Calu3 (cell line): ENCODE data around the gene MLX. TPM values are rescaled to one million over a fixed set of nuclear protein-coding genes. Genes with fewer than 3 reads are reported as not detected.
"Not testable (repeated sequence)": the region's sequence is repeated elsewhere in the genome, so short reads cannot be mapped to it uniquely, and the experiment has no call there.

Source experiments
- BruUV-seq: library from RNA; stranded (reverse); fragments of 400-500 nt; replicated peaks from 2 replicates; lab custom pipeline; 2021; lab: Mats Ljungman, UMichigan
- CTCF ChIA-PET: fragments of 300-600 bp; sonication (Branson Sonifier 250); formaldehyde crosslinking; loops from one replicate; lab custom pipeline; 2022; ENCODE audit warnings: antibody characterized with exemption; lab: Charles Lee
- DNase-seq: peaks from one replicate; pipeline ENCODE4 v3.0.0; 2022
- H3K27ac Mint-ChIP-seq: one replicate; pipeline ENCODE4 v1.8.0; 2022; ENCODE audit warnings: mixed read lengths; ENCODE audit not compliant: unreplicated experiment
- H3K27me3 Mint-ChIP-seq: one replicate; pipeline ENCODE4 v1.8.0; 2022; ENCODE audit warnings: mixed read lengths; ENCODE audit not compliant: unreplicated experiment
- H3K36me3 Mint-ChIP-seq: one replicate; pipeline ENCODE4 v1.8.0; 2022; ENCODE audit warnings: mild to moderate bottlenecking, moderate library complexity, mixed read lengths; ENCODE audit not compliant: insufficient read depth, unreplicated experiment
- H3K4me1 Mint-ChIP-seq: one replicate; pipeline ENCODE4 v1.8.0; 2022; ENCODE audit warnings: mild to moderate bottlenecking, low read depth, mixed read lengths; ENCODE audit not compliant: unreplicated experiment
- H3K4me3 Mint-ChIP-seq: one replicate; pipeline ENCODE4 v1.8.0; 2022; ENCODE audit warnings: mild to moderate bottlenecking, low read depth, moderate library complexity, mixed read lengths; ENCODE audit not compliant: unreplicated experiment
- H3K9me3 Mint-ChIP-seq: one replicate; pipeline ENCODE4 v1.8.0; 2022; ENCODE audit warnings: low read depth, mixed read lengths; ENCODE audit not compliant: unreplicated experiment
- CTCF ChIP-seq: fragments of 200-600 bp; IDR thresholded peaks from one replicate; pipeline ENCODE4 v1.8.0; 2022; ENCODE audit warnings: antibody characterized with exemption; ENCODE audit not compliant: unreplicated experiment
- intact Hi-C: fragments of 100-400 bp; cut with micrococcal nuclease; formaldehyde crosslinking; loops from one replicate; pipeline ENCODE4 v1.10.0; 2022; ENCODE audit not compliant: unreplicated experiment
- total RNA-seq: library from RNA; stranded (reverse); gene quantifications from 2 replicates; pipeline ENCODE4 v1.2.3, GENCODE V29; 2022

MLX gene
- total RNA-seq, 1 experiment from 2014 or later, result 69.8 TPM

GRCh38 chr17:42613699-42614295 lies 46.9 kb downstream of the MLX start:
- CTCF ChIA-PET, result no interaction called here
- peak overlapping the region; percentile 11 for H3K4me3 Mint-ChIP-seq
- H3K9me3 Mint-ChIP-seq, result no peaks in the 10 kb centered on the region
- peaks cover 8% of the 10 kb centered on the region for H3K4me1 Mint-ChIP-seq
- DNase-seq, result no peak
- H3K36me3 Mint-ChIP-seq, result peaks cover 52% of the 10 kb centered on the region
- intact Hi-C loops, result no loop called here
- TF ChIP-seq CTCF, result no peak
- no TSS peak for BruUV-seq
- no peaks in the 10 kb centered on the region for H3K27me3 Mint-ChIP-seq
- H3K27ac Mint-ChIP-seq, result no peak overlapping the region

- no TSS peak for BruUV-seq
- no peak overlapping the region for H3K4me3 Mint-ChIP-seq
- no peaks in the 10 kb centered on the region for H3K9me3 Mint-ChIP-seq
- H3K36me3 Mint-ChIP-seq, result peaks cover 25% of the 10 kb centered on the region
- intact Hi-C loops, result no loop called here
- DNase-seq, result no peak
- peaks cover 12% of the 10 kb centered on the region for H3K4me1 Mint-ChIP-seq
- CTCF ChIA-PET, result interaction anchor here (0.7 to 2.5 kb wide), 12 partner anchors 9 to 206 kb away, joined by 3 to 16 read pairs (median 7); partner anchors contain the start of genes BECN1, CNTNAP1, PLEKHH3 and PSMC3IP
- H3K27me3 Mint-ChIP-seq, result no peaks in the 10 kb centered on the region
- TF ChIP-seq CTCF, result no peak
- H3K27ac Mint-ChIP-seq, result no peak overlapping the region
These were observed 51.1 kb downstream of the MLX start for GRCh38 chr17:42617956-42618431.

- H3K9me3 Mint-ChIP-seq, result no peaks in the 10 kb centered on the region
- intact Hi-C loops, result no loop called here
- CTCF ChIA-PET, result interaction anchor here (0.6 to 2.5 kb wide), 15 partner anchors 10 to 205 kb away, joined by 3 to 16 read pairs (median 5); partner anchors contain the start of genes BECN1, CNTNAP1, PLEKHH3 and PSMC3IP
- BruUV-seq, result no TSS peak
- no peak overlapping the region for H3K27ac Mint-ChIP-seq
- peaks cover 15% of the 10 kb centered on the region for H3K4me1 Mint-ChIP-seq
- TF ChIP-seq CTCF, result peak; percentile 49
- peaks cover 22% of the 10 kb centered on the region for H3K36me3 Mint-ChIP-seq
- peak; percentile 78 for DNase-seq
- H3K4me3 Mint-ChIP-seq, result no peak overlapping the region
- H3K27me3 Mint-ChIP-seq, result no peaks in the 10 kb centered on the region
These were observed 51.7 kb downstream of the MLX start for GRCh38 chr17:42618442-42619150.

- BruUV-seq, H3K9me3 Mint-ChIP-seq, CTCF ChIA-PET, intact Hi-C loops, H3K27me3 Mint-ChIP-seq, DNase-seq, H3K27ac Mint-ChIP-seq, H3K36me3 Mint-ChIP-seq, H3K4me3 Mint-ChIP-seq: not testable (repeated sequence)
- H3K4me1 Mint-ChIP-seq, result peaks cover 25% of the 10 kb centered on the region
These were observed 55.1 kb downstream of the MLX start for GRCh38 chr17:42621987-42622386.

Other genes starting within 250 kb of the MLX start
- gene STAT3, start 178.7 kb upstream of the MLX start, total RNA-seq, result 183 and 196 TPM in 2 replicates
- gene CAVIN1, start 143.8 kb upstream of the MLX start, total RNA-seq, result 4.0 and 6.7 TPM in 2 replicates
- gene ATP6V0A1, start 108.2 kb upstream of the MLX start, total RNA-seq, result 140 and 141 TPM in 2 replicates
- 53.8 and 59.1 TPM in 2 replicates for gene NAGLU, start 30.9 kb upstream of the MLX start, total RNA-seq
- 0.88 and 1.0 TPM in 2 replicates for gene HSD17B1, start 14.2 kb upstream of the MLX start, total RNA-seq
- gene COASY, start 5.0 kb upstream of the MLX start, total RNA-seq, result 159 and 163 TPM in 2 replicates
- gene PSMC3IP, start 10.6 kb downstream of the MLX start, total RNA-seq, result 31.8 and 32.4 TPM in 2 replicates
- 71.2 and 80.6 TPM in 2 replicates for gene RETREG3, start 42.3 kb downstream of the MLX start, total RNA-seq
- 130 and 133 TPM in 2 replicates for gene TUBG1, start 42.6 kb downstream of the MLX start, total RNA-seq
- gene TUBG2, start 92.2 kb downstream of the MLX start, total RNA-seq, result 23.6 and 26.1 TPM in 2 replicates
- gene PLEKHH3, start 109.9 kb downstream of the MLX start, total RNA-seq, result 35.2 and 45.0 TPM in 2 replicates
- 0.33 and 0.42 TPM in 2 replicates for gene CCR10, start 114.7 kb downstream of the MLX start, total RNA-seq
- gene CNTNAP1, start 115.4 kb downstream of the MLX start, total RNA-seq, result 1.2 and 1.3 TPM in 2 replicates
- 43.3 and 45.5 TPM in 2 replicates for gene EZH1, start 177.9 kb downstream of the MLX start, total RNA-seq
- not detected in 2 replicates for gene RAMP2, start 194.1 kb downstream of the MLX start, total RNA-seq
- 93.9 and 101 TPM in 2 replicates for gene VPS25, start 206.3 kb downstream of the MLX start, total RNA-seq
- gene WNK4, start 213.5 kb downstream of the MLX start, total RNA-seq, result 0.33 and 0.73 TPM in 2 replicates
- 98.8 and 99.9 TPM in 2 replicates for gene COA3, start 231.6 kb downstream of the MLX start, total RNA-seq
- gene CNTD1, start 231.8 kb downstream of the MLX start, total RNA-seq, result 0.54 TPM in 1 of 2 replicates, not detected in the other